Measurements from ENCODE around the gene OR10A5.

DNA sequence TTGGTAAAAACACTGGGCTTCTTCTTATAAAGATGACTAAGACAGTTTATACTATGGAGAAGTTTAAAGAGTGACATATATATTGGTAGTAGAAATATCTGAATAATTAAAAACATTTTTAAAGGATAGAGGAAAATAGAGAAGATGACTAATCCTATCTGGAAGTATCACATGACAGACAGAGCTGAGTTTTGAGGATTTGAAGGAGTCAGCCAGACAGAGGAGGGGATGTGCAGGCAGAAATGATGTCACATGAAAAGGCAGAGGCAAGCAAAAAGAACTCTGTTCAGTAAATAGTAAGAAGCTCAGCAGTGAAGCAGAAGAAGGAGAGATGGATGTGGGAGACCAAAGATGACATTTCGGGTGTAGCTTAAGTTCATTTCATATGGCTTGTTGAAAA lies 19.0 kb downstream of the OR10A5 start:
- TF ChIP-seq KAT7 (CRISPR knock-in tag; IDR thresholded peaks at IDR 0.05; ENCODE audit: borderline replicate concordance) (no peak), ZNF449 (CRISPR knock-in tag; IDR thresholded peaks at IDR 0.05) (no peak), PHTF2 (CRISPR knock-in tag; IDR thresholded peaks at IDR 0.05) (no peak), EP300 (IDR thresholded peaks at IDR 0.05; ENCODE audit: low read length) (no peak)

Measured in K562 (cell line).